RPMI8226 (cell line): ENCODE data around the gene MROH8.
"Not testable (repeated sequence)": the region's sequence is repeated elsewhere in the genome, so short reads cannot be mapped to it uniquely, and the experiment has no call there.

Experiments used
- DNase-seq: peaks from one replicate; pipeline ENCODE4 v3.0.0-alpha.2; 2015

Gene MROH8

GRCh38 chr20:37077009-37077408 is 102.3 kb downstream of the MROH8 start:
- DNase-seq: no peak

- no peak for DNase-seq
These were observed 103.2 kb downstream of the MROH8 start for GRCh38 chr20:37075932-37076685.

- DNase-seq: no peak
These were observed 106.8 kb downstream of the MROH8 start for GRCh38 chr20:37072293-37073196.

- DNase-seq: no peak
These were observed 107.9 kb downstream of the MROH8 start for GRCh38 chr20:37071481-37071911.

GRCh38 chr20:37069563-37069962 is 109.8 kb downstream of the MROH8 start:
- not testable (repeated sequence) for DNase-seq

GRCh38 chr20:37066168-37066567 is 113.2 kb downstream of the MROH8 start:
- no peak for DNase-seq

GRCh38 chr20:37055276-37055675 is 124.1 kb downstream of the MROH8 start:
- no peak for DNase-seq

GRCh38 chr20:37053230-37053950 is 126.0 kb downstream of the MROH8 start:
- no peak for DNase-seq
